Measurements from ENCODE around the gene DOCK3. TPM values are rescaled to one million over a fixed set of nuclear protein-coding genes. Genes with fewer than 3 reads are reported as not detected.
"Not testable (repeated sequence)": the region's sequence is repeated elsewhere in the genome, so short reads cannot be mapped to it uniquely, and the experiment has no call there.

Gene DOCK3
- total RNA-seq, 2 experiments from 2014 or later = 1.6 to 1.7 TPM

- DNase-seq = no peak
- H3K27ac Mint-ChIP-seq = no peak overlapping the region
- H3K4me1 Mint-ChIP-seq (ENCODE audit: low read depth) = peaks cover 2% of the 10 kb centered on the region
- CTCF ChIA-PET = no interaction called here
- intact Hi-C loops (cut with micrococcal nuclease) = no loop called here
- H3K36me3 Mint-ChIP-seq (ENCODE audit: low read depth) = no peaks in the 10 kb centered on the region
- no peaks in the 10 kb centered on the region for H3K27me3 Mint-ChIP-seq (ENCODE audit: low read depth)
- H3K4me3 Mint-ChIP-seq = no peak overlapping the region
- peaks cover 2% of the 10 kb centered on the region for H3K9me3 Mint-ChIP-seq
Observed at GRCh38 chr3:51243924-51244323, 569.2 kb downstream of the DOCK3 start.

GRCh38 chr3:51245867-51246266 lies 571.1 kb downstream of the DOCK3 start:
- intact Hi-C loops (cut with micrococcal nuclease) = no loop called here
- Mint-ChIP-seq H3K27me3 (ENCODE audit: low read depth) (no peaks in the 10 kb centered on the region), H3K9me3 (peaks cover 2% of the 10 kb centered on the region), H3K4me1 (ENCODE audit: low read depth) (peaks cover 2% of the 10 kb centered on the region), H3K36me3 (ENCODE audit: low read depth) (no peaks in the 10 kb centered on the region), H3K27ac (no peak overlapping the region), H3K4me3 (no peak overlapping the region)
- no peak for DNase-seq
- CTCF ChIA-PET = no interaction called here

DNA sequence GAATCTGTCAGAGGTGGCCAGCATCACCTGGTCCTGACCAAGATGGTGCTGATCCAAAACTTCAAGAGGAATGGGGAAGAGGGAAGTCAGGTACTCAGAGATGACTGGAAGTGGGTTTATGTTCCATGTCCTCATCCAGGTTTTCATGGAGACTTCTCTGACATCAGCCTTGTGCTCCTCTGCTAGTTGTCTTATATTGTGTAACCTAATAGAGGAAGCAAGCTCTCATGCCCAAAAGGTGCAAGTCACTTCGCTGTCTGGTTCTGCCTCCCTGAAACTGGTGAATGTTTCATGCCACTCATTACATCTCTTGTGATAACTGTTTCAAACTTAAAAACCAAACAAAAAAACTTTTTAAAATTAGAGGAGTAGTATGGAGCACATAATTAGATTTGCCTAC lies 583.1 kb downstream of the DOCK3 start:
- intact Hi-C loops (cut with micrococcal nuclease) = no loop called here
- Mint-ChIP-seq H3K27me3 (ENCODE audit: low read depth) (no peaks in the 10 kb centered on the region), H3K4me3 (no peak overlapping the region), H3K9me3 (peaks cover 9% of the 10 kb centered on the region), H3K27ac (no peak overlapping the region), H3K4me1 (ENCODE audit: low read depth) (no peaks in the 10 kb centered on the region), H3K36me3 (ENCODE audit: low read depth) (no peaks in the 10 kb centered on the region)
- DNase-seq = no peak
- CTCF ChIA-PET = no interaction called here

DNA sequence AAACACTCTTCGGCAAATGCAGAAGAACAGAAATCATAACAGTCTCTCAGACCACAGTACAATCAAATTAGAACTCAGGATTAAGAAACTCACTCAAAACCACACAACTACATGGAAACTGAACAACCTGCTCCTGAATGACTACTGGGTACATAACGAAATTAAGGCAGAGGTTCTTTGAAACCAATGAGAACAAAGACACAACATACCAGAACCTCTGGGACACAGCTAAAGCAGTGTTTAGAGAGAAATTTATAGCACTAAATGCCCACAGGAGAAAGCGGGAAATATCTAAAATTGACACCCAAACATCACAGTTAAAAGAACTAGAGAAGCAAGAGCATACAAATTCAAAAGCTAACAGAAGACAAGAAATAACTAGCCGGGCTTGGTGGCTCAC lies 589.4 kb downstream of the DOCK3 start:
- peaks cover 11% of the 10 kb centered on the region for H3K9me3 Mint-ChIP-seq
- H3K27me3 Mint-ChIP-seq (ENCODE audit: low read depth); DNase-seq; H3K36me3 Mint-ChIP-seq (ENCODE audit: low read depth); H3K4me3 Mint-ChIP-seq; H3K4me1 Mint-ChIP-seq (ENCODE audit: low read depth); intact Hi-C loops (cut with micrococcal nuclease); H3K27ac Mint-ChIP-seq: not testable (repeated sequence)
- CTCF ChIA-PET = interaction anchor here (0.6 kb wide), 1 partner anchor 238 kb away, joined by 3 read pairs; no protein-coding TSS in a partner anchor

- intact Hi-C loops (cut with micrococcal nuclease) = loop anchor here (5.0 kb wide), 1 partner anchor 119 kb away; the partner anchor contains the start of gene MANF
- Mint-ChIP-seq H3K27me3 (ENCODE audit: low read depth) (no peaks in the 10 kb centered on the region), H3K36me3 (ENCODE audit: low read depth) (no peaks in the 10 kb centered on the region), H3K4me1 (ENCODE audit: low read depth) (peaks cover 22% of the 10 kb centered on the region), H3K4me3 (no peak overlapping the region), H3K27ac (no peak overlapping the region), H3K9me3 (peaks cover 8% of the 10 kb centered on the region)
- CTCF ChIA-PET = no interaction called here
- DNase-seq = no peak
Observed at GRCh38 chr3:51268132-51268531, 593.4 kb downstream of the DOCK3 start.

DNA sequence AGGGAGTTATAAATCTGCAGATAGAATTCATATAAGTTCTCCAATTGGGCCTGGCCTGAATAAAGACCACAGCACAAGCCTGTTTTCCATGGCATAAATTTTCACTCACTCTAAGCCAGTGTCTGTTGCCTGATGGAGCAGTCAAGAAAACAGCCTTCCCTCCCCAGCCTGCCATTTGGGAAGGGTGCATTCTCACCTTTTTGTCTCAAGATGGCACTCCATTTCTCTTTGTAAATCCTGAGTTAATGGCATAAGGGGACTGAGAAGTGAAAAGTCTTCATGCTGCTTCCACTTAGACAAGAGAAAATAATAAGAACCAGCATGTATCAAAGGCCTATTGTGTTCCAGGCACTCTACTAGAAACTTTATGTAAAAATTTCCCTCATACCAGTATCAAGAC lies 594.7 kb downstream of the DOCK3 start:
- Mint-ChIP-seq H3K36me3 (ENCODE audit: low read depth) (no peaks in the 10 kb centered on the region), H3K27me3 (ENCODE audit: low read depth) (no peaks in the 10 kb centered on the region), H3K27ac (no peak overlapping the region), H3K9me3 (peaks cover 8% of the 10 kb centered on the region), H3K4me1 (ENCODE audit: low read depth) (peaks cover 25% of the 10 kb centered on the region), H3K4me3 (no peak overlapping the region)
- intact Hi-C loops (cut with micrococcal nuclease) = loop anchor here (1.0 to 5.0 kb wide), 2 partner anchors 103 to 118 kb away; partner anchors contain the start of gene MANF
- CTCF ChIA-PET = interaction anchor here (0.7 to 0.9 kb wide), 3 partner anchors 43 to 103 kb away, joined by 3 to 4 read pairs (median 3); no protein-coding TSS in a partner anchor
- DNase-seq = no peak

DNA sequence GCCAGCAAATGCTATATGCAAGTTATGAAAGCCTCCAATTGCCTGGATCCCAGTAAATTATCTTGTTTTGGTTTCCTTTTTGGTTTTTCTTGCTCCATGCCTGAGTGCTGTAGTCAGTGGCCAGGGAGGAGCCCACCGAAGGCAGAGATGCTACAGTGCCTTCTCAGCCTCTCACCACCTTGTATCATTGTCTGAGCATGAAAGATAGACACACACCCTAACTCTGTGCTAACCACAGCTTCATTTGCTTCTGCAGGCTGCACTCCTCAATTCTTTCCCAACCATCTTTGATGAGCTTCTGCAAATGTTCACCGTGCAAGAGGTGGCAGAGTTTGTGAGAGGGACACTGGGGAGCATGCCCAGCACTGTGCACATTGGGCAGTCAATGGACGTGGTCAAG lies 595.8 kb downstream of the DOCK3 start:
- Mint-ChIP-seq H3K27ac (peak overlapping the region; percentile 78), H3K36me3 (ENCODE audit: low read depth) (no peaks in the 10 kb centered on the region), H3K4me3 (no peak overlapping the region), H3K9me3 (peaks cover 8% of the 10 kb centered on the region), H3K4me1 (ENCODE audit: low read depth) (peaks cover 32% of the 10 kb centered on the region), H3K27me3 (ENCODE audit: low read depth) (no peaks in the 10 kb centered on the region)
- CTCF ChIA-PET = interaction anchor here (0.8 to 1.1 kb wide), 2 partner anchors 14 to 102 kb away, joined by 3 to 4 read pairs; no protein-coding TSS in a partner anchor
- DNase-seq = no peak
- intact Hi-C loops (cut with micrococcal nuclease) = loop anchor here (2.0 kb wide), 1 partner anchor 300 kb away; no protein-coding TSS in a partner anchor

GRCh38 chr3:51271172-51271571 lies 596.4 kb downstream of the DOCK3 start:
- intact Hi-C loops (cut with micrococcal nuclease) = loop anchor here (2.0 kb wide), 1 partner anchor 300 kb away; no protein-coding TSS in a partner anchor
- CTCF ChIA-PET = interaction anchor here (0.7 to 1.1 kb wide), 3 partner anchors 9 to 173 kb away, joined by 3 to 5 read pairs (median 3); no protein-coding TSS in a partner anchor
- Mint-ChIP-seq H3K36me3 (ENCODE audit: low read depth) (no peaks in the 10 kb centered on the region), H3K9me3 (peaks cover 5% of the 10 kb centered on the region), H3K27ac (peak overlapping the region; percentile 78), H3K4me3 (no peak overlapping the region), H3K4me1 (ENCODE audit: low read depth) (peaks cover 32% of the 10 kb centered on the region), H3K27me3 (ENCODE audit: low read depth) (no peaks in the 10 kb centered on the region)
- DNase-seq = peak; percentile 10

GRCh38 chr3:51274052-51274451 lies 599.3 kb downstream of the DOCK3 start:
- DNase-seq = no peak
- Mint-ChIP-seq H3K36me3 (ENCODE audit: low read depth) (no peaks in the 10 kb centered on the region), H3K4me3 (no peak overlapping the region), H3K27ac (no peak overlapping the region), H3K27me3 (ENCODE audit: low read depth) (no peaks in the 10 kb centered on the region), H3K4me1 (ENCODE audit: low read depth) (peaks cover 32% of the 10 kb centered on the region), H3K9me3 (no peaks in the 10 kb centered on the region)
- intact Hi-C loops (cut with micrococcal nuclease) = loop anchor here (2.0 kb wide), 1 partner anchor 657 kb away; the partner anchor contains the start of gene MAPKAPK3
- CTCF ChIA-PET = no interaction called here

GRCh38 chr3:51275111-51275805 lies 600.5 kb downstream of the DOCK3 start:
- no peak overlapping the region for H3K4me3 Mint-ChIP-seq
- H3K9me3 Mint-ChIP-seq = no peaks in the 10 kb centered on the region
- no peaks in the 10 kb centered on the region for H3K27me3 Mint-ChIP-seq (ENCODE audit: low read depth)
- intact Hi-C loops (cut with micrococcal nuclease) = loop anchor here (2.0 kb wide), 1 partner anchor 658 kb away; the partner anchor contains the start of gene MAPKAPK3
- DNase-seq = no peak
- H3K4me1 Mint-ChIP-seq (ENCODE audit: low read depth) = peaks cover 24% of the 10 kb centered on the region
- no peaks in the 10 kb centered on the region for H3K36me3 Mint-ChIP-seq (ENCODE audit: low read depth)
- CTCF ChIA-PET = interaction anchor here (2.1 kb wide), 1 partner anchor 303 kb away, joined by 5 read pairs; no protein-coding TSS in a partner anchor
- H3K27ac Mint-ChIP-seq = no peak overlapping the region

- no peaks in the 10 kb centered on the region for H3K9me3 Mint-ChIP-seq
- peaks cover 16% of the 10 kb centered on the region for H3K4me1 Mint-ChIP-seq (ENCODE audit: low read depth)
- intact Hi-C loops (cut with micrococcal nuclease) = no loop called here
- H3K36me3 Mint-ChIP-seq (ENCODE audit: low read depth) = no peaks in the 10 kb centered on the region
- CTCF ChIA-PET = interaction anchor here (2.1 kb wide), 1 partner anchor 304 kb away, joined by 5 read pairs; no protein-coding TSS in a partner anchor
- no peaks in the 10 kb centered on the region for H3K27me3 Mint-ChIP-seq (ENCODE audit: low read depth)
- H3K4me3 Mint-ChIP-seq = no peak overlapping the region
- H3K27ac Mint-ChIP-seq = no peak overlapping the region
- DNase-seq = no peak
Observed at GRCh38 chr3:51276046-51276445, 601.3 kb downstream of the DOCK3 start.

- peaks cover 2% of the 10 kb centered on the region for H3K36me3 Mint-ChIP-seq (ENCODE audit: low read depth)
- no peak overlapping the region for H3K27ac Mint-ChIP-seq
- DNase-seq = no peak
- H3K9me3 Mint-ChIP-seq = peaks cover 6% of the 10 kb centered on the region
- H3K4me1 Mint-ChIP-seq (ENCODE audit: low read depth) = peaks cover 8% of the 10 kb centered on the region
- intact Hi-C loops (cut with micrococcal nuclease) = no loop called here
- CTCF ChIA-PET = interaction anchor here (0.6 kb wide), 1 partner anchor 12 kb away, joined by 3 read pairs; no protein-coding TSS in a partner anchor
- no peaks in the 10 kb centered on the region for H3K27me3 Mint-ChIP-seq (ENCODE audit: low read depth)
- H3K4me3 Mint-ChIP-seq = no peak overlapping the region
Observed at GRCh38 chr3:51279448-51279847, 604.7 kb downstream of the DOCK3 start.

All from activated naive CD4-positive, alpha-beta T cell treated with anti-CD3 and anti-CD28 coated beads for 36 hours (primary cell).